MM.1S (cell line): Measurements from ENCODE around the gene MEIOSIN.
A peak's percentile ranks its signal among the peaks of the same experiment; 100 is the strongest.

ENCODE experiments used
- DNase-seq: peaks from one replicate; pipeline ENCODE4 v3.0.0-alpha.2; 2015
- H2AFZ ChIP-seq: fragments of 300-600 bp; sonication (generic); 2 replicates; pipeline ENCODE4 v1.6.0; 2016; ENCODE audit warnings: antibody characterized with exemption, low read length
- H3F3A ChIP-seq: fragments of 300-600 bp; sonication (generic); 2 replicates; pipeline ENCODE4 v1.6.1; 2016; ENCODE audit warnings: mild to moderate bottlenecking, antibody characterized with exemption, low read length, moderate library complexity, mixed read lengths; ENCODE audit not compliant: insufficient read depth
- H3K27ac ChIP-seq: fragments of 300-600 bp; sonication (generic); 2 replicates; pipeline ENCODE4 v1.5.1; 2016; ENCODE audit warnings: mild to moderate bottlenecking, low read length
- H3K27me3 ChIP-seq: fragments of 300-600 bp; sonication (generic); replicated peaks from 2 replicates; pipeline ENCODE4 v1.6.0; 2016; ENCODE audit warnings: low read length; ENCODE audit not compliant: insufficient read depth
- H3K36me3 ChIP-seq: fragments of 300-600 bp; sonication (generic); replicated peaks from 2 replicates; pipeline ENCODE4 v1.6.1; 2016; ENCODE audit warnings: mild to moderate bottlenecking, low read length, mixed read lengths; ENCODE audit not compliant: insufficient read depth
- H3K4me1 ChIP-seq: fragments of 300-600 bp; sonication (generic); 2 replicates; pipeline ENCODE4 v1.6.1; 2016; ENCODE audit warnings: low read length, mixed read lengths
- H3K4me2 ChIP-seq: fragments of 300-600 bp; sonication (generic); 2 replicates; pipeline ENCODE4 v1.6.0; 2016; ENCODE audit warnings: low read depth, low read length
- H3K4me3 ChIP-seq: fragments of 300-600 bp; sonication (generic); 2 replicates; pipeline ENCODE4 v1.5.1; 2016; ENCODE audit warnings: low read length, mixed read lengths
- H3K79me2 ChIP-seq: fragments of 300-600 bp; sonication (generic); 2 replicates; pipeline ENCODE4 v1.6.1; 2016; ENCODE audit warnings: mixed run types, low read length, mixed read lengths
- H3K9ac ChIP-seq: fragments of 300-600 bp; sonication (generic); 2 replicates; pipeline ENCODE4 v1.6.1; 2016; ENCODE audit warnings: low read length, mixed read lengths
- H3K9me2 ChIP-seq: fragments of 300-600 bp; sonication (generic); replicated peaks from 2 replicates; pipeline ENCODE4 v1.6.1; 2016; ENCODE audit warnings: mild to moderate bottlenecking, low read length, mixed read lengths; ENCODE audit not compliant: insufficient read depth
- H3K9me3 ChIP-seq: fragments of 300-600 bp; sonication (generic); replicated peaks from 2 replicates; pipeline ENCODE4 v1.6.1; 2016; ENCODE audit warnings: mild to moderate bottlenecking, low read length, mixed read lengths; ENCODE audit not compliant: insufficient read depth
- H4K20me1 ChIP-seq: fragments of 300-600 bp; sonication (generic); 2 replicates; pipeline ENCODE4 v1.6.1; 2016; ENCODE audit warnings: mild to moderate bottlenecking, low read length, moderate library complexity, mixed read lengths; ENCODE audit not compliant: insufficient read depth
- EZH2 ChIP-seq: fragments of 300-600 bp; sonication (generic); optimal IDR thresholded peaks from 2 replicates; pipeline ENCODE3; 2017; ENCODE audit warnings: low read depth, mild to moderate bottlenecking, antibody characterized with exemption, low read length, mixed read lengths
- EZH2phosphoT487 ChIP-seq: fragments of 300-600 bp; sonication (generic); IDR thresholded peaks from 2 replicates; pipeline ENCODE4 v1.6.1; 2018; ENCODE audit warnings: antibody characterized with exemption, low read length
- TF ChIP-seq, protein P1 (sequence below): fragments of 300-600 bp; sonication (generic); IDR thresholded peaks from 2 replicates; pipeline ENCODE4 v1.5.1; 2016; ENCODE audit warnings: antibody characterized with exemption, low read length, mixed read lengths

The MEIOSIN gene

DNA sequence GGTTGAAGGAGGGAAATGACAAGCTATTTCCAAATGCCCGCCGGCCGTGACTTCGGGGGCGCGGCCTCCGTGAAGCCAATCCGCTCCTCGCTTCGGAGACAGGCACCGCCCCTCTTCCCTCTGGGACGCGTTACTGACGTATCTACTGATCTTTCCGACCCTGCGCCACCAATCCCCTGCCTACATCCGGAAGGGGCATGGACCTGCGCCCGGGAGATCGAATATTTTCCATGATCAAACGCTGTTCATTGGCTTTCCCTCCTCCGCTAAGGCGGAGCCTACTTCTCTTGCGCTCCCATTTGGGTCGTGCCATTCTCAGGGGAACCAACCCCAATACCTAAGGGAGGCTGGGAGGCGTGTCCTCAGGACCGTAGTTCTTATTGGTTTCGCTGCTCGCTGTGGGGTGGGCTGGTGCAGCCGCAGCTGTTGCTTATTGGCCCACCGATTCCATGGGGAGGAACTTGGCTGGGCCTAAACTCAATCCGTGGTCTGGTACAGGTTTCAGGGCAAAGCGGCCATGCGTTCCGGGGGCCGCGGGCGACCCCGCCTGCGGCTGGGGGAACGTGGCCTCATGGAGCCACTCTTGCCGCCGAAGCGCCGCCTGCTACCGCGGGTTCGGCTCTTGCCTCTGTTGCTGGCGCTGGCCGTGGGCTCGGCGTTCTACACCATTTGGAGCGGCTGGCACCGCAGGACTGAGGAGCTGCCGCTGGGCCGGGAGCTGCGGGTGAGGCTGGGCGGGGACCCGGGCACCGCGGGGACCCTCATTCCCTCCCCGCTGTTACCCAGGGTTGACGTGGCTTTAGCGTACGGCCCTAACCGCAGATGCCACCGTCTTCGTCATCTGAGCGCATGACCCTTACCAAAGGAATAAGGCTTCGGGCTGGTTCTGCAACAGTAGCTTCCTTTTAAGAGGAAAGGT is 40.8 kb upstream of the MEIOSIN start, which contains the start of gene QPCTL:
Gene QPCTL, plus strand, starts transcription at position 480 of the 919 bp plus-strand sequence. Its CDS starts 38 bp downstream, at position 518.
- no peaks in the 10 kb centered on the region for H3F3A ChIP-seq
- peak within 1 kb of the TSS; percentile 91 for H2AFZ ChIP-seq
- TF ChIP-seq, protein P1, sequence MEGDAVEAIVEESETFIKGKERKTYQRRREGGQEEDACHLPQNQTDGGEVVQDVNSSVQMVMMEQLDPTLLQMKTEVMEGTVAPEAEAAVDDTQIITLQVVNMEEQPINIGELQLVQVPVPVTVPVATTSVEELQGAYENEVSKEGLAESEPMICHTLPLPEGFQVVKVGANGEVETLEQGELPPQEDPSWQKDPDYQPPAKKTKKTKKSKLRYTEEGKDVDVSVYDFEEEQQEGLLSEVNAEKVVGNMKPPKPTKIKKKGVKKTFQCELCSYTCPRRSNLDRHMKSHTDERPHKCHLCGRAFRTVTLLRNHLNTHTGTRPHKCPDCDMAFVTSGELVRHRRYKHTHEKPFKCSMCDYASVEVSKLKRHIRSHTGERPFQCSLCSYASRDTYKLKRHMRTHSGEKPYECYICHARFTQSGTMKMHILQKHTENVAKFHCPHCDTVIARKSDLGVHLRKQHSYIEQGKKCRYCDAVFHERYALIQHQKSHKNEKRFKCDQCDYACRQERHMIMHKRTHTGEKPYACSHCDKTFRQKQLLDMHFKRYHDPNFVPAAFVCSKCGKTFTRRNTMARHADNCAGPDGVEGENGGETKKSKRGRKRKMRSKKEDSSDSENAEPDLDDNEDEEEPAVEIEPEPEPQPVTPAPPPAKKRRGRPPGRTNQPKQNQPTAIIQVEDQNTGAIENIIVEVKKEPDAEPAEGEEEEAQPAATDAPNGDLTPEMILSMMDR: no peak
- TF ChIP-seq EZH2 (no peak), EZH2phosphoT487 (no peak)
- H3K9me3 ChIP-seq: no peaks in the 10 kb centered on the region
- no peaks in the 10 kb centered on the region for H3K27me3 ChIP-seq
- H3K27ac ChIP-seq: peak within 1 kb of the TSS; percentile 88
- DNase-seq: peak; percentile 99
- H3K9me2 ChIP-seq: no peaks in the 10 kb centered on the region
- peaks cover 42% of the 10 kb centered on the region for H3K79me2 ChIP-seq
- peak within 1 kb of the TSS; percentile 57 for H3K4me2 ChIP-seq
- H3K36me3 ChIP-seq: 0 out of 2 replicates have a peak, but pooled peaks cover 9% of the 10 kb centered on the region
- 0 out of 2 replicates have a peak, but pooled peaks cover 10% of the 10 kb centered on the region for H3K4me1 ChIP-seq
- peak within 1 kb of the TSS; percentile 85 for H3K4me3 ChIP-seq
- H3K9ac ChIP-seq: peak within 1 kb of the TSS; percentile 91
- H4K20me1 ChIP-seq: no peaks in the 10 kb centered on the region

DNA sequence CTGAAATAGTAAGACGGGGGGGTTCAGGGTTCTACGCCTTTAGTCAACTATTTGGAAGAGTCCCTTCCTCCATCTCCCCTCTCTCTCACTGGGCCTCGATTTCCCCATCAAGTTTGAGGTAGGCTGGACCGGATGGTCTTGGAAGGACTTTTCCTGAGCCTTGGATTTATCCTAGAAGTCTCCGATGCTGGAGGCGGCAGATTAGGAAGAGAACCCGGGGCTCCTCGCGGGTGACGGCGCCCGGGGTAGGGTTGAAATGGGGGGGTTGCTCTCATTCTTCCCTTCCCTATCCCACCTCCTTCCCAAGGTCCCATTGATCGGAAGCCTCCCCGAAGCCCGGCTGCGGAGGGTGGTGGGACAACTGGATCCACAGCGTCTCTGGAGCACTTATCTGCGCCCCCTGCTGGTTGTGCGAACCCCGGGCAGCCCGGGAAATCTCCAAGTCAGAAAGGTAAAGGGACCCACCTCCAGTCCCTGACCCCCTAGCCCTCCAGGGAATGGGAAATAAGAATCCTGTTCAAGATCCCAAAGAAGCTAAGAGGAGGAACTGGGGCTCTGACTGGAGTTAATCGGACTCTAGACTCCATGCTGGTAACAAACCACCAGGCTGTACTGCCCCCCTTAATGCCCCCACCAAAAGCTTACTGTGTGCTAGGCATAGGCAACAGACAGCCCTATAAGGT is 40.0 kb upstream of the MEIOSIN start:
- Histone ChIP-seq H2AFZ (peak overlapping the region; percentile 48), H3K4me3 (peak overlapping the region; percentile 85), H3K36me3 (0 out of 2 replicates have a peak, but pooled peaks cover 3% of the 10 kb centered on the region), H4K20me1 (no peaks in the 10 kb centered on the region), H3K27me3 (no peaks in the 10 kb centered on the region), H3K4me1 (0 out of 2 replicates have a peak, but pooled peaks cover 10% of the 10 kb centered on the region), H3K9ac (peak overlapping the region; percentile 91), H3K4me2 (peak overlapping the region; percentile 57), H3F3A (no peaks in the 10 kb centered on the region), H3K9me3 (no peaks in the 10 kb centered on the region), H3K9me2 (no peaks in the 10 kb centered on the region), H3K27ac (peak overlapping the region; percentile 88), H3K79me2 (peaks cover 39% of the 10 kb centered on the region)
- TF ChIP-seq, protein P1: peak; percentile 96
- TF ChIP-seq EZH2phosphoT487: no peak
- DNase-seq: peak; percentile 75

DNA sequence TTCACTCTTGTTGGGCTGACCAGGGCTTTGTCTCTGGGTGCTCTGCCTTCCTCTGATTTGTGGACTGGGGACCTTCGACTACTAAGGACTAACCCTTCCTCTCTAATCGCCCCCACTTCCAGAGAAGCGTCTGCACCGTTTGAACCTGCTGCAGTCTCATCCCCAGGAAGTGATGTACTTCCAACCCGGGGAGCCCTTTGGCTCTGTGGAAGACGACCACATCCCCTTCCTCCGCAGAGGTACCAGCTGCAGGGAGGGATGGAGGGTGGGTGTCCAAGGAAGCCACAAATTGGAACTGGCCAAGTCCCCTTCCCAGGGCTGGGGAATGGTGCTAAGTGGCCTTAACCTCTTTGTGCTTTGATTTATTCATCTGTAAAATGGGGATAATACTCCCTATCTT is 31.6 kb upstream of the MEIOSIN start:
- no peaks in the 10 kb centered on the region for H3K36me3 ChIP-seq
- no peaks in the 10 kb centered on the region for H3K27me3 ChIP-seq
- no peak overlapping the region for H3K27ac ChIP-seq
- no peaks in the 10 kb centered on the region for H3K79me2 ChIP-seq
- no peak overlapping the region for H3K4me3 ChIP-seq
- no peak for DNase-seq
- no peak overlapping the region for H2AFZ ChIP-seq
- no peaks in the 10 kb centered on the region for H3K9me3 ChIP-seq
- no peak overlapping the region for H3K9ac ChIP-seq
- H3K9me2 ChIP-seq: no peaks in the 10 kb centered on the region
- H3K4me2 ChIP-seq: no peak overlapping the region
- H3K4me1 ChIP-seq: peaks cover 5% of the 10 kb centered on the region; the same call in 1 of the 2 replicates
- no peaks in the 10 kb centered on the region for H4K20me1 ChIP-seq
- peaks cover 29% of the 10 kb centered on the region for H3F3A ChIP-seq
- TF ChIP-seq, protein P1: no peak
- no peak for TF ChIP-seq EZH2
